Vagina (tissue), 2 donors: Measurements from ENCODE around the gene B4GALT5. TPM values are rescaled to one million over a fixed set of nuclear protein-coding genes. Genes with fewer than 3 reads are reported as not detected.
"Not testable (repeated sequence)": the region's sequence is repeated elsewhere in the genome, so short reads cannot be mapped to it uniquely, and the experiment has no call there.

Experiments used
- DNase-seq, 2 donors: peaks; one replicate each; pipeline ENCODE4 v3.0.0-alpha.2; 2017; ENCODE audit errors: extremely low spot score in 2 of 2
- H3K27ac ChIP-seq: fragments of 200-600 bp; sonication (generic); one replicate; pipeline ENCODE4 v1.5.1; 2019
- H3K27me3 ChIP-seq: fragments of 200-600 bp; sonication (generic); one replicate; pipeline ENCODE4 v1.5.1; 2019
- H3K36me3 ChIP-seq, 2 donors: fragments of 200-600 bp; sonication (generic); one replicate each; pipeline ENCODE4 v1.5.1; 2017 to 2019
- H3K4me1 ChIP-seq: fragments of 200-600 bp; sonication (generic); one replicate; pipeline ENCODE4 v1.5.1; 2019
- H3K4me3 ChIP-seq, 2 donors: fragments of 200-600 bp; sonication (generic); 1 replicate in 1 of 2; 2 replicates in 1 of 2; pipeline ENCODE4 v1.5.1; 2016 to 2019
- H3K9me3 ChIP-seq: fragments of 200-600 bp; sonication (generic); one replicate; pipeline ENCODE4 v1.5.1; 2019
- POLR2A ChIP-seq, 2 donors: fragments of 450-650 bp; IDR thresholded peaks; one replicate each; pipeline ENCODE4 v1.6.1; 2017; ENCODE audit warnings: antibody characterized with exemption in 2 of 2, mild to moderate bottlenecking in 2 of 2, moderate library complexity in 2 of 2
- POLR2AphosphoS5 ChIP-seq, 2 donors: sonication (generic); formaldehyde crosslinking; IDR thresholded peaks; one replicate each; pipeline ENCODE4 v1.9.0; 2017; ENCODE audit warnings: antibody characterized with exemption in 2 of 2, mild to moderate bottlenecking in 2 of 2, low read depth in 1 of 2; ENCODE audit not compliant: insufficient read depth in 1 of 2
- intact Hi-C: fragments of 100-400 bp; cut with DNase I; formaldehyde crosslinking; loops from one replicate; pipeline ENCODE4 v1.15.1; 2023
- total RNA-seq: library from RNA; depleted of rRNA; stranded (reverse); fragments of >200 nt; gene quantifications from one replicate; pipeline ENCODE4 v1.2.3, GENCODE V29; 2016
- TF ChIP-seq, protein P1 (sequence below), 3 experiments: fragments of 450-650 bp in 2 of 3; fragments of 200-600 bp in 1 of 3; sonication (generic) in 1 of 3; IDR thresholded peaks; one replicate each; pipeline ENCODE4 v1.5.1; 2017 to 2019; ENCODE audit warnings: antibody characterized with exemption in 3 of 3, mild to moderate bottlenecking in 2 of 3, moderate library complexity in 2 of 3

B4GALT5 gene
- total RNA-seq, 1 donor from 2014 or later, result 17.9 TPM

DNA sequence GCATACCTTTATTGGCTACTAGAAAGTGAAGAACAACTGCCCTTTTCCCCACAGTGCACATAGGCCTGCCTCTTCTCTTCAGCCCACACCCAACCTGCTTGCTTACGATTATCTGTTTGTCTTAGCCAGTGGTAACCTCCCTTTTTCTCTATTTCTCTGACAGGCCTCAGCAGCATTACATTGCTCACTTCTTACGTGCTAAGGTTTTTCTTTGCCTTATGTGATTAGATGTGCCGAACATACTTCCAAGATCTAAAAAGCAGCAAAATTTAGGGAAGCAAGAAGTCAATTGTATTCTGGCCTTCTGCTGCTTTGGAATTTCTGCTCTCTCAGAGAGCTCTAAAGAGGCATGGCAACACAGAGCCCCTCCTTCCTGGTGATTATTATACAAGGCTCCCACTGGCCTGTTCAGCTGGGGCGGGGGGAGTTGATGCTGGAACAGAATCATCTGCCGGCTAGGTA, 7.0 kb downstream of the B4GALT5 start:
- Histone ChIP-seq H3K27ac (no peak overlapping the region), H3K4me3 (no peak overlapping the region), H3K4me1 (peaks cover 44% of the 10 kb centered on the region), H3K9me3 (no peaks in the 10 kb centered on the region), H3K36me3 (no peaks in the 10 kb centered on the region), H3K27me3 (no peaks in the 10 kb centered on the region)
- intact Hi-C loops, result no loop called here
- no peak for DNase-seq
- TF ChIP-seq, protein P1, sequence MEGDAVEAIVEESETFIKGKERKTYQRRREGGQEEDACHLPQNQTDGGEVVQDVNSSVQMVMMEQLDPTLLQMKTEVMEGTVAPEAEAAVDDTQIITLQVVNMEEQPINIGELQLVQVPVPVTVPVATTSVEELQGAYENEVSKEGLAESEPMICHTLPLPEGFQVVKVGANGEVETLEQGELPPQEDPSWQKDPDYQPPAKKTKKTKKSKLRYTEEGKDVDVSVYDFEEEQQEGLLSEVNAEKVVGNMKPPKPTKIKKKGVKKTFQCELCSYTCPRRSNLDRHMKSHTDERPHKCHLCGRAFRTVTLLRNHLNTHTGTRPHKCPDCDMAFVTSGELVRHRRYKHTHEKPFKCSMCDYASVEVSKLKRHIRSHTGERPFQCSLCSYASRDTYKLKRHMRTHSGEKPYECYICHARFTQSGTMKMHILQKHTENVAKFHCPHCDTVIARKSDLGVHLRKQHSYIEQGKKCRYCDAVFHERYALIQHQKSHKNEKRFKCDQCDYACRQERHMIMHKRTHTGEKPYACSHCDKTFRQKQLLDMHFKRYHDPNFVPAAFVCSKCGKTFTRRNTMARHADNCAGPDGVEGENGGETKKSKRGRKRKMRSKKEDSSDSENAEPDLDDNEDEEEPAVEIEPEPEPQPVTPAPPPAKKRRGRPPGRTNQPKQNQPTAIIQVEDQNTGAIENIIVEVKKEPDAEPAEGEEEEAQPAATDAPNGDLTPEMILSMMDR (IDR thresholded peaks at IDR 0.05), result no peak
- TF ChIP-seq POLR2A (IDR thresholded peaks at IDR 0.05) (no peak), POLR2AphosphoS5 (IDR thresholded peaks at IDR 0.05; ENCODE audit: insufficient read depth in 1 of 2, low read depth in 1 of 2) (no peak)

DNA sequence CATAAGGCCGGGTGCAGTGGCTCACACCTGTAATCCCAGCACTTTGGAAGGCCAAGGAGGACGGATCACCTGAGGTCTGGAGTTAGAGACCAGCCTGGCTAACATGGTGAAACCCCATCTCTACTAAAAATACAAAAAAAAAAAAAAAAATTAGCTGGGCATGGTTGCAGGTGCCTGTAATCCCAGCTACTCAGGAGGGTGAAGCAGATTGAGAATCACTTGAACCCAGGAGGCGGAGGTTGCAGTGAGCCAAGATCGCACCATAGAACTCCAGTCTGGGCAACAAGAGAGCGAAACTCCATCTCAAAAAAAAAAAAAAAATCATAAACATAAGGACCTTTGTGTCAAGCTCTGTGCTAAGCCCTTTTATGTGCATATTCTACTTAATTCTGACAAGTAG, 7.8 kb downstream of the B4GALT5 start:
- H3K27me3 ChIP-seq, intact Hi-C loops, H3K36me3 ChIP-seq, H3K4me3 ChIP-seq, H3K9me3 ChIP-seq, H3K27ac ChIP-seq, DNase-seq: not testable (repeated sequence)
- H3K4me1 ChIP-seq, result peaks cover 44% of the 10 kb centered on the region

DNA sequence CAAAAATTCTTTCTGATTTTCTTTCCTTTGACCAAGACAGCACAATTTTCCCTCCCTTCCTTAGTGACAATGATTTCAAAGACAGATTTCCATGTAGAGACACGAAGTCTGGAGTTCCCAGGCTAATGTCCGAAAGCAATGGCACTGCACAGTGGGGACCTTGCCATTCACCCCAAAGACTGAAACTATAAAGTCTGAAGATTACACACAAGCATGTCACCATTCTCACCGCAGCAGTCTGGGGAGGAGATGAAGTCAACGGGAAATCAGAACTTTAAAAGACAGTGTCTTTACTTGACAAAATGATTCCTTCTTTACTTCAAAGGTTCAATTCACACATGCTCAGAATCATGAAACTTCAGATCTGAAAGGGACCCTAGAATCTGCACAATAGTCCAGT, 8.3 kb downstream of the B4GALT5 start:
- no peaks in the 10 kb centered on the region for H3K27me3 ChIP-seq
- TF ChIP-seq POLR2AphosphoS5 (IDR thresholded peaks at IDR 0.05; ENCODE audit: insufficient read depth in 1 of 2, low read depth in 1 of 2), result no peak
- no peak for TF ChIP-seq POLR2A (IDR thresholded peaks at IDR 0.05)
- TF ChIP-seq, protein P1 (IDR thresholded peaks at IDR 0.05), result no peak
- no peak overlapping the region for H3K4me3 ChIP-seq
- H3K27ac ChIP-seq, result no peak overlapping the region
- intact Hi-C loops, result no loop called here
- DNase-seq, result no peak
- no peaks in the 10 kb centered on the region for H3K9me3 ChIP-seq
- peaks cover 43% of the 10 kb centered on the region for H3K4me1 ChIP-seq
- no peaks in the 10 kb centered on the region for H3K36me3 ChIP-seq

DNA sequence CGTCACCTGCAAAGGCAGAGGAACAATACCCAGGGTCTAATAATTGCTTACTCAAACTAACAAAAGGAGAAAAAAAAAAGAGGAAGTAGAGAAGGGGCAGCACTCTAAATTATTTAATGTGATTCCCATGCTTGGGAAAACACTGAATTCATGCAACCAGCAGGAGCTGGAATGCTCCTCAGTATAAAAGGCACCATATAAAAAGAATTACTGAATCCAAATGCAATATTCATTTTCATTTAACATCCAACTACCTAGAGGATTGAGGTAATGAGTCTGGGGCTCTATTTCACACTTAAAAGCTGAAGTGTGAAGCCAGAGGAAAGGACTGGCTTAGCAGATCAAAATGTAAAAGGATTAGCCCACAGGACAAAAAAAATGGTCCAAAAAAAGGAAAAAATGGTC, 8.7 kb downstream of the B4GALT5 start:
- no peak for DNase-seq
- Histone ChIP-seq H3K27me3 (no peaks in the 10 kb centered on the region), H3K36me3 (no peaks in the 10 kb centered on the region), H3K4me1 (peaks cover 48% of the 10 kb centered on the region), H3K9me3 (no peaks in the 10 kb centered on the region), H3K4me3 (no peak overlapping the region), H3K27ac (no peak overlapping the region)
- intact Hi-C loops, result no loop called here
- no peak for TF ChIP-seq POLR2AphosphoS5 (IDR thresholded peaks at IDR 0.05; ENCODE audit: insufficient read depth in 1 of 2, low read depth in 1 of 2)

DNA sequence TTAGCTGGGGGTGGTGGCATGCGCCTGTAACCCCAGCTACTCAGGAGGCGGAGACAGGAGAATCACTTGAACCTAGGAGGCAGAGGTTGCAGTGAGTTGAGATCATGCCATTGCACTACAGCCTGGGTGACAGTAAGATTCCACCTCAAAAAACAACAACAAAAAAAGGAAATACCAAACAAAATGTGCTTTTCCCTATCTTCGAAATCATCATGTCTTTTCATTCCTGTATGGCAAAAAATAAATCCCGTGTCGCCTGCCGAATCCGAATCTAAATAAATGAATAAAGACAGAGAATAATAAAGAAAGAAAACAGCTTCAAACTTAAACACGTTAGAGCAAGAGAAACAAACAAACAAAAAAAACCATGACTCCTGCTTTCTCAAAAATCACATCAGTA, 11.8 kb downstream of the B4GALT5 start:
- Histone ChIP-seq H3K27me3 (no peaks in the 10 kb centered on the region), H3K9me3 (no peaks in the 10 kb centered on the region), H3K4me3 (no peak overlapping the region), H3K4me1 (peaks cover 53% of the 10 kb centered on the region), H3K27ac (no peak overlapping the region), H3K36me3 (no peaks in the 10 kb centered on the region)
- no peak for TF ChIP-seq POLR2AphosphoS5 (IDR thresholded peaks at IDR 0.05; ENCODE audit: insufficient read depth in 1 of 2, low read depth in 1 of 2)
- no peak for TF ChIP-seq POLR2A (IDR thresholded peaks at IDR 0.05)
- TF ChIP-seq, protein P1 (IDR thresholded peaks at IDR 0.05), result no peak
- no peak for DNase-seq
- intact Hi-C loops, result no loop called here

DNA sequence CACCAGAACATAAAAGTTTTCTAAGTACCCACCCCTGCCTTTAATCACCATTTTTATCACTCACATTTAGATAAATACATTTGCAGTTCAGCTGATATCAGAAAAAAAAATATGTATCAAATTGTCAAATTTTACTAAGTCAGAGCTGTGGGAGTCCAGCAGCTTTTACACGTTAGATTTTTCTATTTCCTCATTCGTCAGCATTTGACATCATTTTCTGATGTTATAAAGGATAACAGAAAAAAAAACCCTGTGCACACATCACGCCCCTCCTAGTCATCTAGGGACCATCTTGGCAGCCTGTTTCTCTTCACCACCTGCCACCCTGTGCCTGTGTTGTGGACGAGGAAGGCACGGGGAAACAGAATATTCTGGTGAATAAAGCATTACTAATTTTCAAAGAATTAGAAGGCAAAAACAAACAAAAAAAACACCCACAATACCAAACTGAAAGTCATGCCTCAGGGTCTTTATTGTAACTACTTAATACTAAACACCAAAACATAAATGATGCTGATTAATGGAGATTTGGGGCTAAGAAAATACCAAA, 12.4 kb downstream of the B4GALT5 start:
- intact Hi-C loops, result no loop called here
- H3K36me3 ChIP-seq, result no peaks in the 10 kb centered on the region
- TF ChIP-seq POLR2A (IDR thresholded peaks at IDR 0.05), result no peak
- TF ChIP-seq POLR2AphosphoS5 (IDR thresholded peaks at IDR 0.05; ENCODE audit: insufficient read depth in 1 of 2, low read depth in 1 of 2), result no peak
- TF ChIP-seq, protein P1 (IDR thresholded peaks at IDR 0.05), result no peak
- no peaks in the 10 kb centered on the region for H3K27me3 ChIP-seq
- H3K4me3 ChIP-seq, result no peak overlapping the region
- H3K4me1 ChIP-seq, result peaks cover 53% of the 10 kb centered on the region
- H3K27ac ChIP-seq, result peak overlapping the region; percentile 49
- H3K9me3 ChIP-seq, result no peaks in the 10 kb centered on the region
- no peak for DNase-seq
